CD4-positive, alpha-beta T cell treated with Interleukin-21 for 1 hour (primary cell): ENCODE data around the gene NOTCH4.

Experiments used
- DNase-seq: peaks from one replicate; pipeline ENCODE4 v3.0.0-alpha.2; 2020

Gene NOTCH4

DNA sequence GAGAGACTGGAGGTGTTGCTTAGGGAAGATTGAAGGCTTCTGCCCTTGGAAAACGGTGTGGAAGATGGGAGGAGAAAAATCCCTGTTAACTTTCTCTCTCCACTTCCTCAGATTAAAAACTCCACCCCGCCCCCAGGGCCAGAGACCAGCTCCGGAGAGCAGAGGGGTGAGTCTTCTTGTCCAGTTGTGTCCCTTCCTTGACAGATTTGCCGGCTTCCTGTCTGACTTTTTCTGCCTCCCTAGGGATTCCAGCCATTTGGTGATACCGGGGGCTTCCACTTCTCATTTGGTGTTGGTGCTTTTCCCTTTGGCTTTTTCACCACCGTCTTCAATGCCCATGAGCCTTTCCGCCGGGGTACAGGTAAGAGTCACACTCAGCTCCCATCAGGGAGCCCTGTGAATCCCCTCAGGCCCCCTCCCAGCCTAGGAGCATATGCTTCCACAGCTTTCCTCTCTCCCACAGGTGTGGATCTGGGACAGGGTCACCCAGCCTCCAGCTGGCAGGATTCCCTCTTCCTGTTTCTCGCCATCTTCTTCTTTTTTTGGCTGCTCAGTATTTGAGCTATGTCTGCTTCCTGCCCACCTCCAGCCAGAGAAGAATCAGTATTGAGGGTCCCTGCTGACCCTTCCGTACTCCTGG, 44.0 kb downstream of the NOTCH4 start:
- no peak for DNase-seq

DNA sequence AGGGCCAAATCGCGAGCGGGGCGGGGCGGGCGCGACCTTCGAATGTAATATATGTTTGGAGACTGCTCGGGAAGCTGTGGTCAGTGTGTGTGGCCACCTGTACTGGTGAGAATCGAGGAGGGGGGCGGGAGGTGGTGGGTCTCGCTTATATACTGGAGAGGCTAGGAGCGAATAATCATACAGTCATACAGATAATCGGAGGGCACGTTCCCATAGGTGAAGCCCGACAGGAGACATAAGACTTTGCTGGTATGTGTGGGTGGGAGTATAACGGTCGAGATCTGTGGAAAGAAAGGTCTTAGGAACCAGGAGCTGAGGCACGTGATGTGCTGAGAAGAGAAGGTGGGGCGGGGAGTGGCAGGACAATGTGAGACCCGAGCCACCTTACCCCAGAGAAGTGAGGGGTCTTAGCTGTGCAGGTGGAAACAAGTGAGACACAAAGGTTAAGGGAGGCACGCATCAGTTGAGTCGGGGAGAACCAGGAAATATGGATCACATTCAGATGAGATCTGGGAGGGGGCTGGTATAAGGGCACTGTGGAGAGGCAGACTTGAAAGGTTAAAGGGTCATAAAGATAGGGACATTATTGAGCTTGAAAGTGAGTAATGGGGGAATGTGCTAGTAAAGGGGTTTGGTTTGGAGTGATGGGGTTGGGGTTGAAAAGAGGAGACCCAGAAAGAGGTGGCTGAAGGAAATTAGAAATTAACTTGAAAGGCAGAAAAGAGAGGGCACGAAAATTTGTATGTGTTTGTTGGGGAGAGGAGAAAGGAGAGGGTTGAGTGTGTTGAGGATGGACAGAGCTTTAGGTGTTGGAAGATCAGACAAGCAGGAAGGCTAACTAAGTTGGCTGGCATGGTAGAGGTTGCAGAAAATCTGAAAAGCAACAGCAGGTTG, 45.1 kb downstream of the NOTCH4 start:
- DNase-seq: no peak

DNA sequence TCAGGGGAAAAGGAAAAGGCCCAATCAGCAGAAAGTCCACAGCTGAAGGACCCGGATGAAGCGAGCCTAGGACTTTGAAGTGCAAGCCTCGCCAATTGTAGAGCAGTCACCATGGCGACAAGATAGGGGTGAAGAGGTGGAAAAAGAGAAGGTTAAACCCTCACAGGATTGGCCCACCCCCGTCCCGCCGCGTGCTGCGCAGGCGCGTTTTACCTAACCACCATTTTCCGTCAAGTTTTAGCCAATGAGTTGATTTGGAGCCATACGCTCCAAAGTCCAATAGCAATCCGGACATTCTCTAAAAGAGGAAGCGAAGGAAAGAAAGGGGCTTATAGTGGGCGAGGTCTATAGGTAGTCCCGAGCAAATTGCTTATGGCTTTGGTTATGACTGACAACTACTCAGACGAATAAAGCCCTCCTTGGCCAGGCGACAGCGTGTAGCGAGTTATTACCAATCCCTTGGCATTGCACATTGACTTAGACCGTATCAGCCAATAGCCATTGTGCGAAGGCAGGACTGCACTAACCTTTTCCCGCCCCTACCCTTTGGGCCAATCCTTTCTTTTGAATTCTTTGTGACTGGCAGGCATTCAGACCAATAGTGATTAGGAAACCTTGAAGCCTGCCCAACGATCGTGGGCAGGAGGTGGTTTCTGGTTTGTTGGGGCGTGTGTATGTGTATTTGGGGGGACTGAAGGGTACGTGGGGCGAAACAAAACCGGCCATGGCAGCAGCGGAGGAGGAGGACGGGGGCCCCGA, 45.9 kb downstream of the NOTCH4 start, which contains the start of gene RNF5:
Gene RNF5, plus strand, starts transcription at position 618 of the 759 bp plus-strand sequence. Its CDS starts 107 bp downstream, at position 725.
- peak; percentile 100 for DNase-seq

DNA sequence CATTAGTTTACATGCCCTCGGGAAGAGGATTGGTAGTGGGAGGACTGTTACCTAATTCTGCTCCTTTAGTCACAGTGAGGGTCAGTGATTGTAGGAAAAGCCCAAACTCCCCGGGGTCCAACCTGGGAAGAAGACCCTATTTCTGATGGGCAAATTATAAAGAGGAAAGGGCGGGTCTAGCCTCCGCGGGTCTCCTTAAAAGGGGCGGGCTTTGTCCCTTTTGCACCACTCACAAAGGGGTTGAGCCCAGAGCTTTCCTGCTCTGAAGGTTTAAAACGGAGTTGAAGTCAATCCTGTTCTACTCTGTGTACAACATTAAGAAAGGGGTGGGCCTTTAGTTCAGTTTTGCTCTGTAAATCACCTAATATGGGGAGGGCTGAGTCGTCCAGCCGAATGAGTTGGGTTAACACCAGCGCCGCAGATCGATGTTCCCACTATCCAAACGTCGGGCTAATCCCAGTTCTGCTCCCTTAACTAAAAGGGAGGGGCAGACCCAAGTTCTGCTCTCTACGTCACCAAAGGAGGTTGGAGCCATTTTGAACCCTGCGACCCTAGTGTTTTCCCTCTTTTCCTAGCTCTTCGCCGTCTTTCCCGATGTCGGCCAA, 46.6 kb downstream of the NOTCH4 start:
- DNase-seq: peak; percentile 70

DNA sequence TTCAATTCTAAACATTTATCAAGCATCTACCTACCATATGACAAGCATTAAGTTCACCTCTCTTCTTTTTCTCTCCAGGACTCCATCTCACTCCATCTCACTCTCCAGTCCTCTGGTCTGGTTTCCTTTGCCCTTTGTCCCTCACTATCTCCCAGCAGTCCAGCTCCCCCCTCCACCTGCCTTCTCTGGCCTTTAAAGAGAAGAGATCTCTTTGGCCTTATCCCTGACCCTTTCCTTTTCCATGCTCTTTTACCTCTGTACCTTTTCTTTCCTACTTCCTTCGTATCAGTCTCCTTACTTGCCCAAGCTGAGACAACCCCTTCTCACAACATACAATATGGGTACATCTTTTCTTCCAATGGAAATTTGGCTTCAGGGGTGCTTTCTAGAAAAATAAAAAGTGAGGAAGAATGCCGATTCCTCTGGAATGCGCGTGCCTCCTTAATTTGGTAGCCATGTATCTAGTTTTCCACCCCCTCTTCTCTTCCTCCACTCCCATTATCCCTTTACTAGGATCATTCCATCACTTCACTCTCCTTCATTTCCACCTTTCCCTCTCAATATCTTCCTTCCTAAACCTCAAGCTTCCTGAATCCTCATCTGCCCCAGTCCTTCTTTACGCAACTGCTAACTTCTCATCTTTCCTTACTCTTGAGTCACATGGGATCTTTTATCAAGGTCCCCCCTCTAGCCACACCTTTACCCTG, 47.2 kb downstream of the NOTCH4 start:
- DNase-seq: no peak

DNA sequence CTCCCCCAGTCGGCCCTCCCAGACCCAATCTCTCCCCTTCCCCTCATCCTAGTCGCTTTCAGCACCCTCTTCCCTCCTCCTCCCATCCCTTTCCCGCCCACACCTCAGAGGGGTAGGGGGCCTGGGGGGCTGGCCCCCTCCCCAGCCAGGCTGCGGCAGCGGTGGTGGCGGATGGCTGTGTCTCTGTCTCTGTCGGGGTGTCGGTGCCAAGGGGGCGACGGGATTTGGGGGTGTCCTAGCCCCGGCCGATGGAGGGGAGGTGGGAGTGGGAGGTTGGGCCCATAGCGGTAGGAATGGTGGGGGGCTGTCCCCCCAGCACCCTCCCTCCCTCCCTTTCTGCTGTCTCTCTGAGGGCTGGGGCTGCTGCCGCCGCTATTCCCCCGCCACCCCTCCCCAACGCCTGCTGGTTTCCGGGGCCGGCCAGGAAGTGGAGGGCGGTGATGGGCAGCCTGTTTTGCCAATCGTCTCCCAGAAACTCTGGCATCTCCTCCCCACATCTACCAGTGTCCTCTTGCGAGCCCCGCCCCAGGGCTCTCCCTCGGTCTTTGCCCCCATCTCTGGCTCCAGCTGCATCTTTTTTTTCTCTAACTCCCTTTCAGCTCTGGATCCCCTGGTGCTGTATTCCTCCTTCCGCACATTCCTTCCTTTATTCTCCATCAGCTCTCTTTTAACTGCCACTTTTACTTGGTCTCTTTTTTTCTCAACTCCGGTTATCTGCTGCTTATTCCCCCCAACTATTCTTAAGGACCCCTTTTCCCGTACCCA, 48.0 kb downstream of the NOTCH4 start, which contains the start of gene AGPAT1:
Gene AGPAT1, minus strand, starts transcription at position 374 of the 765 bp plus-strand sequence. CDS start 4,588 bp downstream, outside the sequence.
- DNase-seq: peak; percentile 97

DNA sequence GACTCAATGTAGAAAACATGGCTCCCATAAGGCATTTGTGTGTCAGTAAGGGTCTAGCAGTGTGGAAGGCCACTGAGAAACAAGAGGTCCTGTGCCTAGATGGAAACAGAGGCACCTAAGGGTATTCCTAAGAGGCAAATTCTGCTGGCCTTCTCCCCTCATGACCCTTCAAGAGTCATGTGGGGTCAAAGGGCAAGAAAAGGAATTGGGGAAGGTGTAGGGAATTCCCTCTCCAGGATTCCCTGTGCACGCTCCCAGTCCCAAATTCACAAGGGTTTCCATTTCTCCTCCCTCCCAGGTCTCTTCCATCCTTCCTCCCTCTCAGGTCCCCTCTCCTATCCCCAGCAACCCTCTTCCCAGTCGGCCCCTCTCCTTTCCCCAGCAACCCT, 48.6 kb downstream of the NOTCH4 start:
- no peak for DNase-seq

DNA sequence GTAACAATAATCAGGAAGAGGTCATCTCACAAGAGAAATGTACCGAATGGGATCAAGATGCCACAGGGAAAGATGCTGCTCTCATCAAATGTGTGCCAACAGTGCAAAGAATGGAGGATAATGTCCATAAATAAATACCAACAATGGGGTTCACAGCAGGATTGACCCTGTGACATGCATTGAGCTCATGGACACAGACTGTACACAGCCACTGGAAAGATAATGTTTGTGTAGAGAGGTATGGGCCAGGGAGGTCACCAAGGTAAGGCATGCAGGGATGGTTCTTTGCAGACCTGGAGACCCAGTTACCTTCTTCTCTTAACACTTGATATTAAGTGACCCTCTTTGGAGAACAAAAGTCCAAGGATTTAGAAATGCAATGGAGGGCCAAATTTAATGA, 49.5 kb downstream of the NOTCH4 start:
- no peak for DNase-seq

DNA sequence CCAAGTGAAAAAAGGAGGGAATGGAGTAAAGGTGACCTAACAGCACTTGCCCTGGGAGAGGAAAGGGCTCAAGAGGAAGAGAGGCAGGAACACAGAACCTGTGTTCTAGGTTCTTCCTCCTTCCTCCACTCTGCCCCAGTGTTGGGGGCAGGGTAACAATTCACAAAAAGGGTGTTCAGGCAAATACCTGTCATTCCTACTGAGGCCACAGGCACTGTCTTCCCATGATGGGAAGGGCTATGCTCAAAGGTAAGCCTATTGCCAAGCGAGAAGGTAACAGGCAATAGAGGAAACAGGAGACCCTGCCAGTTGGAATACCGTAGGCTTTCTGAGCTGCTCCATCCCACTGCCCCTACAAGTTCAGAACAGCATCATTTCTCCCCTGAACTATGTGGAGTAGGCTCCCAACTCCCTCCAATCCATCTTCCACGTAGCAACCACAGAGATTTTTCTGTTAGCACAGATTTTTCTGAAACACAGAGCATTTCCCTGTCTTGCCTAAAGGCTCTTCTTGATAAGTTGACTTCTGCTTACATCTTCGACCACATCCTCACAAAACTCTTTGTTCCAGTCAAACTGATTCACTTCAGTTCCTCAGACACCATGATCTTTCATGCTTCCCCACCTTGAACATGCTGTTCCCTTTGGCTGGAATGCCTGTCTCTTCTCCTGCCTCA, 50.7 kb downstream of the NOTCH4 start:
- DNase-seq: no peak

DNA sequence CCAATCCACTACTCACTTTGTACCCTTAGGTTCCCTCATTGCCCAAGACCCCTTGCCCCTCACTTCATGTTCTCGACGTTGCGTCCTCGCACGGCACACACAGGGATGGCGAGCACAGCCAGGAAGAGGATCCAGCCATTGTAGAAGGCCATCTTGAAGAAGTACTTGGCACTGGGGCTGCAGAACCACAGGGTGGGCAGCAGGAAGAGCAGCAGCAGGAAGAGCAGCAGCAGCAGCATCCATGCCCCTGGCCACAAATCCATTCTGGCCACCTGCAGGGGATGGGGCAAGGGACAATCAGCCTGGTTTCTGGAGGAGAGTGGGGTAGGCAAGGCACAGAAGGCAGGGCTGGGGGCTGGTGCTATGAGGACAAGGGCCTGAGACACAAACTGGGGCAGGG, 52.6 kb downstream of the NOTCH4 start:
- DNase-seq: no peak

DNA sequence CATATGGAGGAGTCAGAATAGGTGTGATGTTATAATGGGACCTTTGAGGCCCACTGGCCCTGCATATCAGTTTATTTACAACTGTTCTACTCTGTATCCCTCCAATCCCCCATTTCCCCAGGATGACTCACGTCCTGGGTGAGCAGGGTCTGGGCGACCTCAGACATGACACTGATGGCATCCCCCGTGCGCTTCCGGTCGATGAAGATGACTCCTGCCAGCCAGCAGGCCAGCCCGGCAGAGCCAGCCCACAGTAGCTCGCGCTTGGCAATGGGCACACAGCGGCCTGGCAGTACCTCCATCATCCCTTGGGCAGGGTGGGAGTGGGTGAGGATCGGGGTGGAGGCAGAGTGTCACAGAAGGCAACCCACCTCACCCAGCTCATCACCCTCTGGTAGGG, 53.6 kb downstream of the NOTCH4 start:
- no peak for DNase-seq

DNA sequence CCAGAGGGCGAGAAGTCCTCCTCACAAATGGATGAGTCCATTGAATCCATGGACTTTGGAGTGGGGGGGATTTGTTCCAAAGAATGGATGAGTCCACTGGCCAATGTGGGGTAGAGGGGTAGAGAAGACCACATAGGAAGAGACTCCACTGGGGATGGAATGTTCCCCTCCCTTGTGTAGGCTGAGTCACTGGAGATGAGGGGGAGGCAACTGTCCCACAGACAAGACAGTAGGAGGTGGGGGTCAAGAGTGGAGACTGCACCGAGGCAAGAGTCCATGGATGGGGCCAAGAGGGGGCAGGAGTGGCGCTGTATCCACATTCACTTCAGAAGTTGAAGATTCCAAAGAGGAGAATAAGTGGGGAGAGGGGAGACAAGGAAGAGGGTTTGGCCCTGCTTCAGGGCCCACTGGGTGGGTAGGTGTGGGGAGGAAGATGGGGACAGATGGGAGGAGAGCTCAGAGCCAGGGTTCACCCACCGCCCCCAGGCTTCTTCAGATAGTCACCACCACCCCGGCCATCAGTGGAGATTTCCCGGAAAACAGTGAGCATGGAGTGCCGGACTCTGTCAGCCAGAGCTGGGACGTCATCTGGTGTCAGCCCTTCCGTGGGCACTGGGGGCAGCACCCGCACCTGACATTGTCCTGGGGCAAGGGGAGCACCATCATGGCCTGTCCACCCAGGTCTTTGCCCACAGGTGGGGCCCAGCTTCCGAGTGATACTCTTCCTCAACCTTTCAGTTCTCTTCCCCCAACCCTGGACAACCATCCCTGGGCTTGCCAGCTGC, 54.9 kb downstream of the NOTCH4 start:
- DNase-seq: no peak

DNA sequence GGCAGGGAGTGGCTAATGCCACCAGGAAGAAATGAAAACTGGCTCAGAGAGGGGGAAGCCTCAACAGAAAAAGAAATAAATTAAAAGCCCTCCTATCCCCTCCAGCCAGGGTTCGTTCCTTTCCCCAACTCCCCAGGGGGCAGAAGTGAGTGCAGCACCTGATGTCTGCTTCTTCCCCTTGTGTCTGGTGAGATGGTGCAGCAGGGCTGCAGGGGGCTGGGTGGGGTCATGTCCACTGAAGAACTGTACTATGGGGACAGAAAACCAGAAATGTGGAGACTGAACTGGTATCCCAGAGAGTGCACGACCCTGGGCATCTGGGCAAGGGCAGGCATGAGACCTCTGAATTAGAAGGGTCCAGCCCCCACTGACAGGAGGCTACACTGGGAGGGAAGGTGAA, 55.5 kb downstream of the NOTCH4 start:
- no peak for DNase-seq

DNA sequence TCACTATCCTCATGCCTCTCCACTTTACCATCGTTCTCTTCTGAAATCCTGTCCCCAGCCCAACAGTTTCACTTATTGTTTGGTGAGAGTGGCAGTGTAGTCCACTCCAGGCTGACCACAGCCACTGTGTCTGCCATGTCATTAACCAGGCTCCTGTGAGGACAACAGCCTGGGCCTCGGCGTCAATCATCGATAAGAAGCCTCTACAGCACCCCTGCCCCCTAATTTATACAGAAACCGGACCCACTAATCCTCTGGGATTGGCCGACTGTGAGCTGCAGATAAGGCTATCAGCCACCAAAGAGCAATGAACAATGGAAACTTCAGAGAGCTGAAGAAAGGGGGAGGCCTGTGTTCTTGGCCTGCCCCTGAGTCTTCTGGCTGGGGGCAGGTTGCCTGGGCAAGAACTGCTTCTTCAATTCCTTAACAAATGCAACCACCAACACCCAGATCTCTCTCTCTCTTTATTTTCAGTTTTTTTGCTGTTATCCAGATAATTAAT, 56.1 kb downstream of the NOTCH4 start:
- no peak for DNase-seq

DNA sequence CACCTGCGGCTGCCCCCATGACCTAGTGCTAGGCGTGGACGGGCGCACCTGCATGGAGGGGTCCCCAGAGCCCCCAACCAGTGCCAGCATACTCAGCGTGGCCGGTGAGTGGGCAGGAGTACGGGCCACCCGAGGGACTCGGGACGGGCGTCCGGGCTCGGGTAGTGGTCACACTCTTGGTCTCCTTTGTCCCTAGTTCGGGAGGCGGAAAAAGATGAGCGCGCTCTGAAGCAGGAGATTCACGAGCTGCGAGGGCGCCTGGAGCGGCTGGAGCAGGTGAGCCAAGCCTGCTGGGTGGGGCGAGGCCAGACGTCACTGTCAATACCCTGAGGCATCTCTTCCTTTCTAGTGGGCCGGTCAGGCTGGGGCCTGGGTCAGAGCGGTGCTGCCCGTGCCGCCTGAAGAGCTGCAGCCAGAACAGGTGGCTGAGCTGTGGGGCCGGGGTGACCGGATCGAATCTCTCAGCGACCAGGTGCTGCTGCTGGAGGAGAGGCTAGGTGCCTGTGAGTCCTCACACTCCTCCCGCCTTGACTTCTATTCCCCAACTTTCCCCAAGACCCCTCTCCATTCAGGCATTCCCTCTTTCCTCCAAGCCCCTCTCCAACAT, 56.6 kb downstream of the NOTCH4 start:
- DNase-seq: no peak

DNA sequence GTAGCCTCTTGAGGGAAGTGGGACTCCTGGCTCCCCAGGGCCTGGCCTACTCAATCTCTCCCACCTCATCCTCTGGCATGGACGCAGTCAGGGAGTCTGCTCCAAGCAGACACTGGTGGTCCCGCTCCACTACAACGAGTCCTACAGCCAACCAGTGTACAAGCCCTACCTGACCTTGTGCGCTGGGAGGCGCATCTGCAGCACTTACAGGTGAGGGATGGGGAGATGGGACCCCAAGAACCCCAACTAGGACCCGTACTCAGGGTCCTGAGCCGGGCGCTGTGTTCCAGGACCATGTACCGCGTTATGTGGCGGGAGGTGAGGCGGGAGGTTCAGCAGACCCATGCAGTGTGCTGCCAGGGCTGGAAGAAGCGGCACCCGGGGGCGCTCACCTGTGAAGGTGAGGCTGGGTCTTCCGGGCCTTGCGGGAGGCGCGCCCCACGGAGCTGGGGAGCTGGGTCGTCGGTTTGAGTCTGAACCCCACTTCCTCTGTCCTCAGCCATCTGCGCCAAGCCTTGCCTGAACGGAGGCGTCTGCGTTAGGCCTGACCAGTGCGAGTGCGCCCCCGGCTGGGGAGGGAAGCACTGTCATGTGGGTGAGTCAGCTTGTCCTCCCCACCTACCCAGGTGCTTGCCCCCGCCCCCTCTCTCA, 57.3 kb downstream of the NOTCH4 start:
- no peak for DNase-seq

DNA sequence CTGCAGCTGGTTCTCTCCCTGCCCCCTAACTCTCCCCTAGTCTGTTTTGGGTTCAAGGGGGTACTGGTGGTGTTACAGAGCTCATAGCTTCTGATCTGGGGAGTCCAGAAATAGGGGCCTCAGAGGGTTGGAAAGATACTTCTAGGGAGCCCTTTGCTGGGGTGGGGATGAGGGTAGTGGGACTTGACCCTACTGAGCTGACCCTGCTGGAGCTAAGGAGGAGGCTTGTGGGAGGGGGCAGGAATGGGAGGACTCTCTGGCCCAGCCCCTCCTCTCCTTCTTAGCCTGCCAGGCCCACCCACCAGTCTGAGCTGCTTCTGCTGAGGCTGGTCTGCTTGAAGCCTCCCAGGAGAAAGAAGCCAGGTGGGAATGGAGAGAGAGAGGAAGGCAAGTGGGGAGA, 59.6 kb downstream of the NOTCH4 start, which contains the start of gene EGFL8:
Gene EGFL8, plus strand, starts transcription at position 301 of the 400 bp plus-strand sequence. CDS start 1,571 bp downstream, outside the sequence.
- no peak for DNase-seq

DNA sequence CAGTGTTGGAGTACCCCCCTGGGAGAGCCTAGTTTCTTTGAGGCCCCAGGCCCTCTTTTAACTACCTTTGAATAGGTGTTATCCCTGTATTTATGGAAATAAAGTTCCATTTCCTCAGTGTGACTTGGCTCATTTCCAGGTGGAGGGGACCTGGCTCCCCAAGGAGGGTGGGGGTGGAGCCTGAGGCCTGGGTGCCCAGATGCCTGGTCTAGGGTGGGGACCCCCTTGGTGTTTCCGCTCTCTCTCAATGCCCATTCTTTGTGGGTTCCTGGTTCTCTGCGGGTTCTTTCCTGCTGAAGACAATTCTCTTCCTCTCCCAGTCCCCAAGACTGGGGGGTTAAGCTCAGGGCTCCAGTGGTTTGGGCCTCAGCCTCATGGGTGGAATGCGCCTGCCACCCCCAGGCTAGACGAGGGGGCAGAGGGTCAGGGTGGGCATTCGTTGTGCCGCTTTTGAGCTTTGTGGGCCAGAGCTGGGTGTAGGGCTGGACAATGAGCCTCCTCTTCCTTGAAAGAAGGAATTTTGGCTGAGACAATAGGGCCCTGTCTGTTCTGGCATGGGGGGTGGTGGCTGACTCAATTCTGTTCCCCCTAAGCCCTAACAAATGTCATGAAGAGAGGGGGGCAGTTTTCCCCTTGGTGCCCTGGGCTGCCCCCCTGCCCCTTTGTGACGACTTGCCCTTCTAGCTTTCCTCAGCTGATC, 60.2 kb downstream of the NOTCH4 start:
- no peak for DNase-seq
